Measurements from ENCODE around the gene OSBPL10. TPM values are rescaled to one million over a fixed set of nuclear protein-coding genes. Genes with fewer than 3 reads are reported as not detected.

The OSBPL10 gene
- total RNA-seq, 1 donor from 2014 or later, result 6.4 TPM

- no peak overlapping the region for H3K27ac ChIP-seq (replicated peaks)
- H3K9me3 ChIP-seq (replicated peaks), result no peaks in the 10 kb centered on the region
- intact Hi-C loops (cut with micrococcal nuclease), result no loop called here
- no peak overlapping the region for H3K4me3 ChIP-seq
- H3K36me3 ChIP-seq, result no peaks in the 10 kb centered on the region
- peaks cover 10% of the 10 kb centered on the region for H3K4me1 ChIP-seq
- no peak for DNase-seq
- H3K27me3 ChIP-seq (ENCODE audit: low read depth), result no peaks in the 10 kb centered on the region
- TF ChIP-seq CTCF (IDR thresholded peaks at IDR 0.05; ENCODE audit: borderline replicate concordance), result no peak
Measured at GRCh38 chr3:31903686-31904431, 77.2 kb downstream of the OSBPL10 start.

- no peak for TF ChIP-seq CTCF (IDR thresholded peaks at IDR 0.05; ENCODE audit: borderline replicate concordance)
- DNase-seq, result no peak
- H3K4me1 ChIP-seq, result no peaks in the 10 kb centered on the region
- no peaks in the 10 kb centered on the region for H3K36me3 ChIP-seq
- H3K4me3 ChIP-seq, result no peak overlapping the region
- no peaks in the 10 kb centered on the region for H3K9me3 ChIP-seq (replicated peaks)
- H3K27me3 ChIP-seq (ENCODE audit: low read depth), result no peaks in the 10 kb centered on the region
- H3K27ac ChIP-seq (replicated peaks), result no peak overlapping the region
- intact Hi-C loops (cut with micrococcal nuclease), result no loop called here
Measured at GRCh38 chr3:31900583-31900982, 80.5 kb downstream of the OSBPL10 start.

- peaks cover 4% of the 10 kb centered on the region for H3K4me1 ChIP-seq
- H3K4me3 ChIP-seq, result no peak overlapping the region
- no peak for TF ChIP-seq CTCF (IDR thresholded peaks at IDR 0.05; ENCODE audit: borderline replicate concordance)
- no peaks in the 10 kb centered on the region for H3K9me3 ChIP-seq (replicated peaks)
- no peaks in the 10 kb centered on the region for H3K27me3 ChIP-seq (ENCODE audit: low read depth)
- no peaks in the 10 kb centered on the region for H3K36me3 ChIP-seq
- intact Hi-C loops (cut with micrococcal nuclease), result no loop called here
- no peak overlapping the region for H3K27ac ChIP-seq (replicated peaks)
- DNase-seq, result no peak
Measured at GRCh38 chr3:31896648-31897433, 84.2 kb downstream of the OSBPL10 start.

- no peak overlapping the region for H3K27ac ChIP-seq (replicated peaks)
- TF ChIP-seq CTCF (IDR thresholded peaks at IDR 0.05; ENCODE audit: borderline replicate concordance), result no peak
- peaks cover 4% of the 10 kb centered on the region for H3K4me1 ChIP-seq
- intact Hi-C loops (cut with micrococcal nuclease), result no loop called here
- H3K4me3 ChIP-seq, result no peak overlapping the region
- no peaks in the 10 kb centered on the region for H3K9me3 ChIP-seq (replicated peaks)
- no peak for DNase-seq
- H3K36me3 ChIP-seq, result no peaks in the 10 kb centered on the region
- H3K27me3 ChIP-seq (ENCODE audit: low read depth), result no peaks in the 10 kb centered on the region
Measured at GRCh38 chr3:31896026-31896425, 85.0 kb downstream of the OSBPL10 start.

- no peaks in the 10 kb centered on the region for H3K36me3 ChIP-seq
- no peaks in the 10 kb centered on the region for H3K9me3 ChIP-seq (replicated peaks)
- DNase-seq, result no peak
- no peaks in the 10 kb centered on the region for H3K27me3 ChIP-seq (ENCODE audit: low read depth)
- H3K4me3 ChIP-seq, result no peak overlapping the region
- intact Hi-C loops (cut with micrococcal nuclease), result no loop called here
- TF ChIP-seq CTCF (IDR thresholded peaks at IDR 0.05; ENCODE audit: borderline replicate concordance), result no peak
- no peak overlapping the region for H3K27ac ChIP-seq (replicated peaks)
- peaks cover 4% of the 10 kb centered on the region for H3K4me1 ChIP-seq
Measured at GRCh38 chr3:31895471-31895870, 85.6 kb downstream of the OSBPL10 start.

Measured in left ventricle myocardium inferior (tissue), 1 donor.